Panc1 (cell line): ENCODE measurements around the gene KCNC3. TPM values are rescaled to one million over a fixed set of nuclear protein-coding genes. Genes with fewer than 3 reads are reported as not detected.

ENCODE experiments used
- ATAC-seq: fragments of 200-7000 bp; cut with Tn5 transposase; 2 replicates; pipeline ENCODE4 v1.9.1; 2020; ENCODE audit warnings: mild to moderate bottlenecking, moderate library complexity
- BruUV-seq: library from RNA; stranded (reverse); fragments of 400-500 nt; replicated peaks from 2 replicates; lab custom pipeline; 2021; lab: Mats Ljungman, UMichigan
- CTCF ChIA-PET: fragments of 300-600 bp; sonication (Branson Sonifier 250); formaldehyde crosslinking; loops from one replicate; lab custom pipeline; 2022; ENCODE audit warnings: antibody characterized with exemption; lab: Charles Lee
- POLR2A ChIA-PET: fragments of 300-600 bp; sonication (Branson Sonifier 250); formaldehyde crosslinking; loops from one replicate; lab custom pipeline; 2022; ENCODE audit warnings: antibody characterized with exemption; lab: Charles Lee
- DNase-seq: peaks from one replicate; pipeline ENCODE4 v3.0.0-alpha.2; 2010; ENCODE audit warnings: low read depth, low spot score
- H3K27ac ChIP-seq: 2 replicates; pipeline ENCODE4 v1.5.1; 2011; ENCODE audit warnings: mild to moderate bottlenecking, low read length, inconsistent platforms
- H3K27me3 ChIP-seq: fragments of 200-500 bp; sonication (Bioruptor generic); 2 replicates; pipeline ENCODE4 v1.6.0; 2014; ENCODE audit warnings: low read length, inconsistent platforms; ENCODE audit not compliant: control insufficient read depth, insufficient read depth
- H3K36me3 ChIP-seq: fragments of 200-500 bp; sonication (Bioruptor generic); 2 replicates; pipeline ENCODE4 v1.5.1; 2014; ENCODE audit warnings: inconsistent platforms, mild to moderate bottlenecking, low read length, moderate library complexity; ENCODE audit not compliant: control insufficient read depth, insufficient read depth
- H3K4me1 ChIP-seq: 2 replicates; pipeline ENCODE4 v1.5.1; 2011; ENCODE audit warnings: inconsistent platforms, mild to moderate bottlenecking, low read length, moderate library complexity; ENCODE audit not compliant: control insufficient read depth, insufficient read depth
- H3K4me3 ChIP-seq, 2 experiments: 2 replicates each; pipeline ENCODE4 v1.5.1; 2011 to 2012; ENCODE audit warnings: low read depth in 2 of 2, low read length in 2 of 2, mild to moderate bottlenecking in 2 of 2, inconsistent platforms in 1 of 2, moderate library complexity in 1 of 2
- H3K9me3 ChIP-seq: fragments of 200-500 bp; sonication (Bioruptor generic); 2 replicates; pipeline ENCODE4 v1.5.1; 2014; ENCODE audit warnings: low read depth, mild to moderate bottlenecking, inconsistent platforms, low read length, moderate library complexity; ENCODE audit not compliant: control insufficient read depth, insufficient read depth
- CTCF ChIP-seq: fragments of 450-650 bp; IDR thresholded peaks from 2 replicates; pipeline ENCODE4 v1.5.1; 2017; ENCODE audit warnings: mild to moderate bottlenecking
- POLR2AphosphoS5 ChIP-seq: IDR thresholded peaks from 2 replicates; pipeline ENCODE4 v1.6.1; 2012; ENCODE audit warnings: mild to moderate bottlenecking, low read depth, low read length, moderate library complexity
- SIN3A ChIP-seq: IDR thresholded peaks from 2 replicates; pipeline ENCODE4 v1.6.1; 2012; ENCODE audit warnings: low read depth, mild to moderate bottlenecking, low read length, moderate library complexity, borderline replicate concordance; ENCODE audit not compliant: insufficient read depth
- TCF7L2 ChIP-seq: IDR thresholded peaks from 2 replicates; pipeline ENCODE4 v1.6.1; 2011; ENCODE audit warnings: mild to moderate bottlenecking, low read depth, low read length, inconsistent platforms
- in situ Hi-C: cut with HindIII; loops from 2 replicates; pipeline ENCODE4 v1.10.0; 2016; ENCODE audit warnings: low sequenced_read_pairs, low pct_unique_long_range_greater_than_20kb
- intact Hi-C: fragments of 100-400 bp; cut with micrococcal nuclease; formaldehyde crosslinking; loops from one replicate; pipeline ENCODE4 v1.10.0; 2022; ENCODE audit not compliant: unreplicated experiment
- total RNA-seq: library from RNA; stranded (reverse); gene quantifications from one replicate; pipeline ENCODE4 v1.2.1, GENCODE V29; 2021; ENCODE audit not compliant: unreplicated experiment
- TF ChIP-seq, protein P1 (sequence below), 2 experiments: IDR thresholded peaks; 2 replicates each; pipeline ENCODE4 v1.6.1; 2011 to 2012; ENCODE audit warnings: low read depth in 2 of 2, control low read depth in 1 of 2, low read length in 1 of 2, mild to moderate bottlenecking in 1 of 2, moderate library complexity in 1 of 2; ENCODE audit not compliant: insufficient read depth in 1 of 2

Gene KCNC3
- total RNA-seq, 1 experiment from 2014 or later = 10.8 TPM

DNA sequence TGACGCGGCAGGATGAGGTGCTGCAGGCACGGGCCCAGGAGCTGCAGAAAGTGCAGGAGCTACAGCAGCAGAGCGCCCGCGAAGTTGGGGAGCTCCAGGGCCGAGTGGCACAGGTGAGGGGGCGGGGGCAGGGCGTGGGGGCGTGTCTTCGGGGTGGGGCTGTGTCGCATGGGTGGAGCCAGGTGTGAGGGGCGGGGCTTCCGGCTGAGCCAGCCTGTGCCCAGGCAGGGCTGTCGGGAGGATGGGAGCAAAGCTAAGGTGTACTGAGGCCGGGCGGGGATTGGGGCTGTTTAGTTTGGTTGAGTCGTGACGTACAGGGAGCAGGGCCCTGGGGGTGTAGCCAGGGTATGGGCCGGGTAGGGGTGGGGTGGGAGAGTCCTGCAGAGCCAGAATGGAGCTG lies 62.3 kb downstream of the KCNC3 start:
- H3K4me3 ChIP-seq = no peak overlapping the region
- H3K27ac ChIP-seq = no peak overlapping the region
- DNase-seq (no peak), ATAC-seq (peak; percentile 72)
- CTCF ChIA-PET = no interaction called here
- no peaks in the 10 kb centered on the region for H3K9me3 ChIP-seq
- POLR2A ChIA-PET = no interaction called here
- no peaks in the 10 kb centered on the region for H3K27me3 ChIP-seq
- TF ChIP-seq, protein P1, sequence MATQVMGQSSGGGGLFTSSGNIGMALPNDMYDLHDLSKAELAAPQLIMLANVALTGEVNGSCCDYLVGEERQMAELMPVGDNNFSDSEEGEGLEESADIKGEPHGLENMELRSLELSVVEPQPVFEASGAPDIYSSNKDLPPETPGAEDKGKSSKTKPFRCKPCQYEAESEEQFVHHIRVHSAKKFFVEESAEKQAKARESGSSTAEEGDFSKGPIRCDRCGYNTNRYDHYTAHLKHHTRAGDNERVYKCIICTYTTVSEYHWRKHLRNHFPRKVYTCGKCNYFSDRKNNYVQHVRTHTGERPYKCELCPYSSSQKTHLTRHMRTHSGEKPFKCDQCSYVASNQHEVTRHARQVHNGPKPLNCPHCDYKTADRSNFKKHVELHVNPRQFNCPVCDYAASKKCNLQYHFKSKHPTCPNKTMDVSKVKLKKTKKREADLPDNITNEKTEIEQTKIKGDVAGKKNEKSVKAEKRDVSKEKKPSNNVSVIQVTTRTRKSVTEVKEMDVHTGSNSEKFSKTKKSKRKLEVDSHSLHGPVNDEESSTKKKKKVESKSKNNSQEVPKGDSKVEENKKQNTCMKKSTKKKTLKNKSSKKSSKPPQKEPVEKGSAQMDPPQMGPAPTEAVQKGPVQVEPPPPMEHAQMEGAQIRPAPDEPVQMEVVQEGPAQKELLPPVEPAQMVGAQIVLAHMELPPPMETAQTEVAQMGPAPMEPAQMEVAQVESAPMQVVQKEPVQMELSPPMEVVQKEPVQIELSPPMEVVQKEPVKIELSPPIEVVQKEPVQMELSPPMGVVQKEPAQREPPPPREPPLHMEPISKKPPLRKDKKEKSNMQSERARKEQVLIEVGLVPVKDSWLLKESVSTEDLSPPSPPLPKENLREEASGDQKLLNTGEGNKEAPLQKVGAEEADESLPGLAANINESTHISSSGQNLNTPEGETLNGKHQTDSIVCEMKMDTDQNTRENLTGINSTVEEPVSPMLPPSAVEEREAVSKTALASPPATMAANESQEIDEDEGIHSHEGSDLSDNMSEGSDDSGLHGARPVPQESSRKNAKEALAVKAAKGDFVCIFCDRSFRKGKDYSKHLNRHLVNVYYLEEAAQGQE (IDR thresholded peaks at IDR 0.05; ENCODE audit: insufficient read depth in 1 of 2, low read depth in 2 of 2, low read length in 1 of 2) = no peak
- TF ChIP-seq SIN3A (no peak), CTCF (no peak), TCF7L2 (no peak), POLR2AphosphoS5 (no peak)
- BruUV-seq = no TSS peak
- in situ Hi-C loops (no loop called here), intact Hi-C loops (no loop called here)
- no peaks in the 10 kb centered on the region for H3K4me1 ChIP-seq
- H3K36me3 ChIP-seq = no peaks in the 10 kb centered on the region

DNA sequence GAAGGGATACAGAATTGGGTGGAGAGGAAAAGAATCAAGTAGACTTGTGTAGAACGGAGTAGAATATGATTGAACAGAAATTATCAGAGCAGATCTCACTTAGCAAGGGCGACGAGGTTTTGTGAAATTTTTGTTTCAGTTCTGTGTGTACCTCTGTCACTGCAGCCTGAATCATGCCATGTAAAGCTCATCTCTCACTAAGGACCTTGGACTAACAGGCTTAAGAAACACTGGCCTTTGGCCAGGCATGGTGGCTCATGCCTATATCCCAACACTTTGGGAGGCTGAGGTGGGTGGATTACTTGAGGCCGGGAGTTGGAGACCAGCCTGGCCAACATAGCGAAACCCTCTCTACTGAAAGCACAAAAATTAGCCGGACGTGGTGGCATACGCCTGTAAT lies 63.1 kb downstream of the KCNC3 start:
- no TSS peak for BruUV-seq
- Histone ChIP-seq H3K27ac (no peak overlapping the region), H3K27me3 (no peaks in the 10 kb centered on the region), H3K4me3 (no peak overlapping the region), H3K4me1 (no peaks in the 10 kb centered on the region), H3K36me3 (no peaks in the 10 kb centered on the region), H3K9me3 (no peaks in the 10 kb centered on the region)
- CTCF ChIA-PET = no interaction called here
- POLR2A ChIA-PET = interaction anchor here (0.6 kb wide), 1 partner anchor 58 kb away, joined by 3 read pairs; no protein-coding TSS in a partner anchor
- TF ChIP-seq, protein P1 (IDR thresholded peaks at IDR 0.05; ENCODE audit: insufficient read depth in 1 of 2, low read depth in 2 of 2, low read length in 1 of 2) = no peak
- no peak for TF ChIP-seq SIN3A
- ATAC-seq (no peak), DNase-seq (no peak)
- in situ Hi-C loops = no loop called here
- intact Hi-C loops = no loop called here
